Central memory CD8-positive, alpha-beta T cell (primary cell): ENCODE data around the gene SEMA7A.

Experiments
- ATAC-seq: fragments of 150-1000 bp; cut with Tn5 transposase; replicated peaks from 2 replicates; pipeline ENCODE4 v1.10.0; 2022; ENCODE audit warnings: mild to moderate bottlenecking, moderate FRiP score, moderate number of reproducible peaks; ENCODE audit not compliant: poor library complexity, severe bottlenecking; ENCODE audit errors: extremely low read depth
- DNase-seq, 2 donors: peaks; one replicate each; pipeline ENCODE4 v3.0.0; 2021; ENCODE audit warnings: low spot score in 2 of 2
- H3K27ac Mint-ChIP-seq: one replicate; pipeline ENCODE4 v1.8.0; 2022; ENCODE audit warnings: low read depth, mild to moderate bottlenecking, moderate library complexity, mixed read lengths
- H3K27me3 Mint-ChIP-seq: one replicate; pipeline ENCODE4 v1.8.0; 2022; ENCODE audit warnings: mixed read lengths
- H3K36me3 Mint-ChIP-seq: one replicate; pipeline ENCODE4 v1.8.0; 2022; ENCODE audit warnings: mild to moderate bottlenecking, moderate library complexity, mixed read lengths; ENCODE audit not compliant: insufficient read depth
- H3K4me1 Mint-ChIP-seq: one replicate; pipeline ENCODE4 v1.8.0; 2022; ENCODE audit warnings: mixed read lengths
- H3K4me3 Mint-ChIP-seq: one replicate; pipeline ENCODE4 v1.8.0; 2022; ENCODE audit warnings: mild to moderate bottlenecking, moderate library complexity, mixed read lengths
- H3K9me3 Mint-ChIP-seq: one replicate; pipeline ENCODE4 v1.8.0; 2022; ENCODE audit warnings: mixed read lengths

SEMA7A gene

GRCh38 chr15:74403991-74404563 is 29.7 kb downstream of the SEMA7A start:
- no peaks in the 10 kb centered on the region for H3K36me3 Mint-ChIP-seq
- H3K4me1 Mint-ChIP-seq, result peaks cover 65% of the 10 kb centered on the region
- DNase-seq (no peak), ATAC-seq (no peak)
- peak overlapping the region; percentile 63 for H3K4me3 Mint-ChIP-seq
- no peaks in the 10 kb centered on the region for H3K27me3 Mint-ChIP-seq
- H3K27ac Mint-ChIP-seq, result peak overlapping the region; percentile 83
- no peaks in the 10 kb centered on the region for H3K9me3 Mint-ChIP-seq

GRCh38 chr15:74403588-74403919 is 30.2 kb downstream of the SEMA7A start:
- ATAC-seq (no peak), DNase-seq (no peak)
- no peaks in the 10 kb centered on the region for H3K36me3 Mint-ChIP-seq
- no peaks in the 10 kb centered on the region for H3K9me3 Mint-ChIP-seq
- peak overlapping the region; percentile 83 for H3K27ac Mint-ChIP-seq
- no peaks in the 10 kb centered on the region for H3K27me3 Mint-ChIP-seq
- H3K4me1 Mint-ChIP-seq, result peaks cover 70% of the 10 kb centered on the region
- H3K4me3 Mint-ChIP-seq, result peak overlapping the region; percentile 63

GRCh38 chr15:74402873-74403587 is 30.7 kb downstream of the SEMA7A start:
- peaks cover 75% of the 10 kb centered on the region for H3K4me1 Mint-ChIP-seq
- peak overlapping the region; percentile 63 for H3K4me3 Mint-ChIP-seq
- H3K36me3 Mint-ChIP-seq, result no peaks in the 10 kb centered on the region
- H3K9me3 Mint-ChIP-seq, result no peaks in the 10 kb centered on the region
- H3K27me3 Mint-ChIP-seq, result no peaks in the 10 kb centered on the region
- ATAC-seq, result peak; percentile 64
- H3K27ac Mint-ChIP-seq, result peak overlapping the region; percentile 83
- peak in 1 of 2 donors; percentile 34 for DNase-seq

- no peaks in the 10 kb centered on the region for H3K36me3 Mint-ChIP-seq
- H3K27ac Mint-ChIP-seq, result peak overlapping the region; percentile 83
- H3K4me3 Mint-ChIP-seq, result peak overlapping the region; percentile 63
- ATAC-seq (no peak), DNase-seq (no peak)
- peaks cover 82% of the 10 kb centered on the region for H3K4me1 Mint-ChIP-seq
- no peaks in the 10 kb centered on the region for H3K9me3 Mint-ChIP-seq
- no peaks in the 10 kb centered on the region for H3K27me3 Mint-ChIP-seq
These were observed 31.4 kb downstream of the SEMA7A start for GRCh38 chr15:74402337-74402841.

- peak; percentile 31 for ATAC-seq
- Mint-ChIP-seq H3K36me3 (no peaks in the 10 kb centered on the region), H3K9me3 (no peaks in the 10 kb centered on the region), H3K27me3 (no peaks in the 10 kb centered on the region), H3K27ac (peak overlapping the region; percentile 83), H3K4me1 (peaks cover 83% of the 10 kb centered on the region), H3K4me3 (peak overlapping the region; percentile 63)
- DNase-seq, result no peak
These were observed 32.6 kb downstream of the SEMA7A start for GRCh38 chr15:74400915-74401757.

GRCh38 chr15:74400313-74400860 is 33.4 kb downstream of the SEMA7A start:
- peak overlapping the region; percentile 63 for H3K4me3 Mint-ChIP-seq
- no peak for DNase-seq
- peak; percentile 30 for ATAC-seq
- H3K27me3 Mint-ChIP-seq, result no peaks in the 10 kb centered on the region
- H3K36me3 Mint-ChIP-seq, result no peaks in the 10 kb centered on the region
- peak overlapping the region; percentile 83 for H3K27ac Mint-ChIP-seq
- no peaks in the 10 kb centered on the region for H3K9me3 Mint-ChIP-seq
- H3K4me1 Mint-ChIP-seq, result peaks cover 85% of the 10 kb centered on the region

GRCh38 chr15:74399511-74400312 is 34.0 kb downstream of the SEMA7A start:
- Mint-ChIP-seq H3K27ac (peak overlapping the region; percentile 83), H3K9me3 (no peaks in the 10 kb centered on the region), H3K27me3 (no peaks in the 10 kb centered on the region), H3K4me3 (peak overlapping the region; percentile 63), H3K36me3 (no peaks in the 10 kb centered on the region), H3K4me1 (peaks cover 85% of the 10 kb centered on the region)
- ATAC-seq (peak; percentile 52), DNase-seq (peak in 1 of 2 donors; percentile 27)

GRCh38 chr15:74399100-74399499 is 34.7 kb downstream of the SEMA7A start:
- Mint-ChIP-seq H3K9me3 (no peaks in the 10 kb centered on the region), H3K4me1 (peaks cover 81% of the 10 kb centered on the region), H3K27me3 (no peaks in the 10 kb centered on the region), H3K27ac (no peak overlapping the region), H3K4me3 (no peak overlapping the region), H3K36me3 (no peaks in the 10 kb centered on the region)
- no peak for ATAC-seq
- DNase-seq, result no peak

- peak overlapping the region; percentile 38 for H3K27ac Mint-ChIP-seq
- ATAC-seq (no peak), DNase-seq (no peak)
- peak overlapping the region; percentile 34 for H3K4me3 Mint-ChIP-seq
- no peaks in the 10 kb centered on the region for H3K9me3 Mint-ChIP-seq
- H3K4me1 Mint-ChIP-seq, result peaks cover 72% of the 10 kb centered on the region
- no peaks in the 10 kb centered on the region for H3K36me3 Mint-ChIP-seq
- no peaks in the 10 kb centered on the region for H3K27me3 Mint-ChIP-seq
These were observed 35.6 kb downstream of the SEMA7A start for GRCh38 chr15:74398183-74398582.

- H3K27me3 Mint-ChIP-seq, result no peaks in the 10 kb centered on the region
- no peak for ATAC-seq
- H3K36me3 Mint-ChIP-seq, result no peaks in the 10 kb centered on the region
- H3K4me1 Mint-ChIP-seq, result peaks cover 71% of the 10 kb centered on the region
- H3K4me3 Mint-ChIP-seq, result no peak overlapping the region
- DNase-seq, result no peak
- peak overlapping the region; percentile 89 for H3K27ac Mint-ChIP-seq
- H3K9me3 Mint-ChIP-seq, result no peaks in the 10 kb centered on the region
These were observed 36.3 kb downstream of the SEMA7A start for GRCh38 chr15:74397239-74398068.

GRCh38 chr15:74396445-74397238 is 37.1 kb downstream of the SEMA7A start:
- H3K4me1 Mint-ChIP-seq, result peaks cover 68% of the 10 kb centered on the region
- peak overlapping the region; percentile 6 for H3K4me3 Mint-ChIP-seq
- H3K9me3 Mint-ChIP-seq, result no peaks in the 10 kb centered on the region
- DNase-seq (no peak), ATAC-seq (no peak)
- no peaks in the 10 kb centered on the region for H3K36me3 Mint-ChIP-seq
- peak overlapping the region; percentile 89 for H3K27ac Mint-ChIP-seq
- H3K27me3 Mint-ChIP-seq, result no peaks in the 10 kb centered on the region
